HEK293T (cell line): ENCODE data around the gene ZDHHC7.

Experiments
- ARNT ChIP-seq: fragments of 450-650 bp; IDR thresholded peaks from 2 replicates; pipeline ENCODE4 v1.6.1; 2017; ENCODE audit warnings: mild to moderate bottlenecking
- BHLHE40 ChIP-seq: fragments of 450-650 bp; IDR thresholded peaks from 2 replicates; pipeline ENCODE4 v1.6.1; 2016; ENCODE audit warnings: mild to moderate bottlenecking, moderate library complexity, borderline replicate concordance
- ELF4 ChIP-seq: fragments of 450-650 bp; IDR thresholded peaks from 2 replicates; pipeline ENCODE4 v1.6.1; 2017; ENCODE audit warnings: antibody characterized with exemption
- FOXA1 ChIP-seq: fragments of 450-650 bp; IDR thresholded peaks from 2 replicates; pipeline ENCODE4 v1.6.1; 2016; ENCODE audit warnings: mild to moderate bottlenecking
- FOXK2 ChIP-seq: fragments of 450-650 bp; IDR thresholded peaks from 2 replicates; pipeline ENCODE4 v1.6.1; 2016; ENCODE audit warnings: mild to moderate bottlenecking
- FOXM1 ChIP-seq: fragments of 450-650 bp; IDR thresholded peaks from 2 replicates; pipeline ENCODE4 v1.6.1; 2017; ENCODE audit warnings: mild to moderate bottlenecking, borderline replicate concordance
- HDGF ChIP-seq: fragments of 450-650 bp; IDR thresholded peaks from 2 replicates; pipeline ENCODE4 v1.6.1; 2017; ENCODE audit warnings: antibody characterized with exemption, borderline replicate concordance
- LEF1 ChIP-seq: fragments of 450-650 bp; IDR thresholded peaks from 2 replicates; pipeline ENCODE4 v1.6.1; 2017; ENCODE audit warnings: mild to moderate bottlenecking, borderline replicate concordance
- SP1 ChIP-seq: fragments of 450-650 bp; IDR thresholded peaks from 2 replicates; pipeline ENCODE4 v1.6.1; 2017
- TF ChIP-seq, protein P1 (sequence below): fragments of 450-650 bp; IDR thresholded peaks from 2 replicates; pipeline ENCODE4 v1.6.1; 2016

DNA sequence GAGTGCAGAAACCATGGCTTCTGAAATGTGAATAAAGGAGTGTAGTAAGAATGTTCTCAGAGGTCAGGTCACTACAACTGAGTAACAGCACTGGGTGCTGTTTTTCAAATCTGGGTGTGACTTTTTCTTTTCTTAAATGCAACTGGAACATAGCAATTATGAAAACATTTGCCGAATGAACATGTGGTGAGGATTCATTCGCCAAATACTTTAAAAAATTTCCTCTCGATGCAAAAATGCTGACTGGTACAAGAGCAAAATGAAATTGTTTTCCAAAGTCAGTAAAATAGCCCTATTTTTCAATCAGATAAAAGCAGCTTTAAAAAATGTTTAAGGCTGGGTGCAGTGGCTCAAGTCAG lies 18.6 kb downstream of the ZDHHC7 start:
- TF ChIP-seq ELF4 (no peak), ARNT (no peak), LEF1 (no peak), SP1 (no peak), FOXA1 (no peak), FOXM1 (no peak), HDGF (no peak), FOXK2 (no peak), BHLHE40 (no peak)
- TF ChIP-seq, protein P1, sequence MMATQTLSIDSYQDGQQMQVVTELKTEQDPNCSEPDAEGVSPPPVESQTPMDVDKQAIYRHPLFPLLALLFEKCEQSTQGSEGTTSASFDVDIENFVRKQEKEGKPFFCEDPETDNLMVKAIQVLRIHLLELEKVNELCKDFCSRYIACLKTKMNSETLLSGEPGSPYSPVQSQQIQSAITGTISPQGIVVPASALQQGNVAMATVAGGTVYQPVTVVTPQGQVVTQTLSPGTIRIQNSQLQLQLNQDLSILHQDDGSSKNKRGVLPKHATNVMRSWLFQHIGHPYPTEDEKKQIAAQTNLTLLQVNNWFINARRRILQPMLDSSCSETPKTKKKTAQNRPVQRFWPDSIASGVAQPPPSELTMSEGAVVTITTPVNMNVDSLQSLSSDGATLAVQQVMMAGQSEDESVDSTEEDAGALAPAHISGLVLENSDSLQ, result no peak
